ENCODE results near the gene DNAJC7. TPM values are rescaled to one million over a fixed set of nuclear protein-coding genes. Genes with fewer than 3 reads are reported as not detected.

DNAJC7 gene
- total and polyA plus RNA-seq, 2 experiments from 2014 or later = 66.6 to 83.8 TPM

DNA sequence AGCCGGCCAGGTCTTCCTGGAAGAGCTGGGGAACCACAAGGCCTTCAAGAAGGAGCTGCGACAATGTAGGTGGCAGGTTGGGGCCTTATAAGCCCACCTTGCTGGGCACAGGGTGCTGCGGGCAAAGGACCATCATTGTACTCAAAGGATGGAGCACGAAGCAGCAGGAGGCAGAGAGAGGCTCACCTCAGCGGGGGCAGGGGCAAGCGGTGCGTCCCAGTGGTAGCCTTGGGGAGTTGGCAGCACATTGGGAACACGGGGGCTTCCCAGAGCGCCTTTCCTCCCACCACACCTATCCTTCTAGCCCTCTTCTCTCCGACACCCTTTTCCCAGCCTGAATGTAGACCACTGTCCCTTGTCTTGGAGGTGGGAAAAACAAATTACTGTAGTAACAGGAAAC, 48.6 kb downstream of the DNAJC7 start:
- Histone ChIP-seq H3K4me1 (ENCODE audit: low read depth) (no peaks in the 10 kb centered on the region), H3K9me3 (ENCODE audit: low read depth) (no peaks in the 10 kb centered on the region), H3K4me3 (no peak overlapping the region), H3K36me3 (peaks cover 9% of the 10 kb centered on the region), H3K27ac (no peak overlapping the region), H3K27me3 (no peaks in the 10 kb centered on the region)
- TF ChIP-seq, protein P1, sequence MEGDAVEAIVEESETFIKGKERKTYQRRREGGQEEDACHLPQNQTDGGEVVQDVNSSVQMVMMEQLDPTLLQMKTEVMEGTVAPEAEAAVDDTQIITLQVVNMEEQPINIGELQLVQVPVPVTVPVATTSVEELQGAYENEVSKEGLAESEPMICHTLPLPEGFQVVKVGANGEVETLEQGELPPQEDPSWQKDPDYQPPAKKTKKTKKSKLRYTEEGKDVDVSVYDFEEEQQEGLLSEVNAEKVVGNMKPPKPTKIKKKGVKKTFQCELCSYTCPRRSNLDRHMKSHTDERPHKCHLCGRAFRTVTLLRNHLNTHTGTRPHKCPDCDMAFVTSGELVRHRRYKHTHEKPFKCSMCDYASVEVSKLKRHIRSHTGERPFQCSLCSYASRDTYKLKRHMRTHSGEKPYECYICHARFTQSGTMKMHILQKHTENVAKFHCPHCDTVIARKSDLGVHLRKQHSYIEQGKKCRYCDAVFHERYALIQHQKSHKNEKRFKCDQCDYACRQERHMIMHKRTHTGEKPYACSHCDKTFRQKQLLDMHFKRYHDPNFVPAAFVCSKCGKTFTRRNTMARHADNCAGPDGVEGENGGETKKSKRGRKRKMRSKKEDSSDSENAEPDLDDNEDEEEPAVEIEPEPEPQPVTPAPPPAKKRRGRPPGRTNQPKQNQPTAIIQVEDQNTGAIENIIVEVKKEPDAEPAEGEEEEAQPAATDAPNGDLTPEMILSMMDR (IDR thresholded peaks at IDR 0.05; ENCODE audit: low read depth, low read length) = no peak
- no peak for DNase-seq (ENCODE audit: low read depth in 1 of 2, low spot score in 1 of 2)

DNA sequence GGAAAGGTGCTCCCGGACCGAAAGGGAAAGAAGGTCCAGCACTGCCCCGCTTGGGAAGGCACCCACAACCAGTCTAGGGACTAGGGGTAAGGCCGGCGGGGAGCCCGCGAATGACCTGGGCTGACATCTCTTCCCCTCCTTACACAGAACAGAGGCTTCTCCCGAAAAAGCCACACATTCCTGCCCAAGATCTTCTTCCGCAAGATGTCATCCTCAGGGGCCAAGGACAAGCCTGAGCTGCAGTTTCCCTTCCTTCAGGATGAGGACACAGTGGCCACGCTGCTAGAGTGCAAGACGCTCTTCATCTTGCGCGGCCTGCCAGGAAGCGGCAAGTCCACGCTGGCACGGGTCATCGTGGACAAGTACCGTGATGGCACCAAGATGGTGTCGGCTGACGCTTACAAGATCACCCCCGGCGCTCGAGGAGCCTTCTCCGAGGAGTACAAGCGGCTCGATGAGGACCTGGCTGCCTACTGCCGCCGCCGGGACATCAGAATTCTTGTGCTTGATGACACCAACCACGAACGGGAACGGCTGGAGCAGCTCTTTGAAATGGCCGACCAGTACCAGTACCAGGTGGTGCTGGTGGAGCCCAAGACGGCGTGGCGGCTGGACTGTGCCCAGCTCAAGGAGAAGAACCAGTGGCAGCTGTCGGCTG, 49.2 kb downstream of the DNAJC7 start:
- TF ChIP-seq, protein P1 (IDR thresholded peaks at IDR 0.05; ENCODE audit: low read depth, low read length) = no peak
- Histone ChIP-seq H3K4me1 (ENCODE audit: low read depth) (no peaks in the 10 kb centered on the region), H3K4me3 (no peak overlapping the region), H3K27ac (peak overlapping the region; percentile 9), H3K36me3 (peaks cover 9% of the 10 kb centered on the region), H3K27me3 (no peaks in the 10 kb centered on the region), H3K9me3 (ENCODE audit: low read depth) (no peaks in the 10 kb centered on the region)
- DNase-seq (ENCODE audit: low read depth in 1 of 2, low spot score in 1 of 2) = no peak

DNA sequence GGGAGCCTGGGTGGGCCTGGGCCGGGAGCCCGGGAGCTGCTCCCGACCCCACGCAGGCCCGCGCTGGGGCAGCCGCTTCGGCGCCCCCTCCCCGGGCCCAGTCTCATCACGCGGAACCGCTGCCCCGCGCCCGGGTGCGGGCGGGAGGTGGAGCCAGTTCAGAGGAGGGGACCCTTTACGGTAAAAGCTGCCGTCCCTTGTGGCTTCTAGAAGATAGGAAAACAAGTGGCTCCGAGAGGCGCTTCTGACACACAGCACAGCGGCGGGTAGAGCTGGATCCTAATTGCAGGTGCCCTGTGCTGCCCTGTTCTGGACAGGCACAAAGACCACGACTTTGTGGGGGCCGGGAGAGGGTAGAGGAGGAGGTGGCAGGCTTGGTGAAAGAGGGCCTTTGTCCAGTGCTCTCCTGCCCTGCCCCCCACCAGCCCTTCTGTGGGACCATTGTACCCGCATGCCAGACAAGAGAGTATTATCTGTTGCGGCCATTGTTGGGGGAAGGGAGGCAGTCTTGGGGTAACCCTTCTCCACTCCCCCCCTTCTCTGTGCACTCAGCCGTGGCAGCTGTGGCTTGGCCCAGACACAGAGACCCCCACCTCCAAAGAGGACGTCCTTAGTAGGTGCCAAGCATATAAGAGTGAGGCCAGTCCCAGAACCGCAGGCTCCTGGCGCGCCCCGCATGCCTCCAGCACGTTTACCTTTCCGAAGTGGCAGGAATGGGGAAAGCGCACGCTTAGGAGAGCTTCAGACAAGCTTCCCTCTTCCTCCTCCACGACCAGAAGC, 49.9 kb downstream of the DNAJC7 start:
- Histone ChIP-seq H3K9me3 (ENCODE audit: low read depth) (no peaks in the 10 kb centered on the region), H3K27ac (peak overlapping the region; percentile 77), H3K4me3 (peak overlapping the region; percentile 58), H3K36me3 (peaks cover 4% of the 10 kb centered on the region), H3K4me1 (ENCODE audit: low read depth) (no peaks in the 10 kb centered on the region), H3K27me3 (no peaks in the 10 kb centered on the region)
- TF ChIP-seq, protein P1 (IDR thresholded peaks at IDR 0.05; ENCODE audit: low read depth, low read length) = no peak
- DNase-seq (ENCODE audit: low read depth in 1 of 2, low spot score in 1 of 2) = peak in 1 of 2 donors; percentile 28

DNA sequence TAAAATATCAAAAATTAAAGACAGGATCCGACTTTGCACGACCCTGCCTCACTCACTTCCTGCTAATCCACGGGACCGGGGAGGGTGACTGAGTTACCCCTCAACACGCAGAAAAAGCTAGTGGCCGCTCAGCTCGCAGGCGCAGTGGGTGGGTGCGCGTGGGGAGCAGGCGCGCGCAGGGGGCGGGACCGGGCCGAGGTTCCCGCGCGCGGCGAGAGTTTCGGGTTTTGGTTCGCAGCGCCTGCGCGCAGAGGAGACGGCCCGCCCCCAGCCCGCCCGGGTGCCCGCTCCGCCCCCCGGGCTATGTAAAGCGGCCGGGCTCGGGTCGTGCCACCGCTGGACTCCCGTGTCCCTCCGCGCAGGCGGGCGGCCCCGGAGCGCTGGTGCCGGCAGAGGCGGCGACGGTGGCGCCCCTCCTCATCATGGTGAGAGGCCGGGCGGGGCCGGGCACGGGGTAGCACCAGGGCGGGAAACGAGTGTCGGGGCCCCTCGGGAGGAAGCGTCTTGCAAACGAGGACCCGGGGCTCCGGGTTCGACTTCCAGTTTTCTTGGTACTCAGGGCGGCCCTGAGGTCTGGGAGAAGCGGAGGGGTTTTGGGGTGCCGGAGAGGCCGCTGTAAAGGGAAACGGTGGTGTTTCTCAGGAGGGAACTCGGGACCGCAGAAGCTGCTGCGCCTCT, 50.6 kb downstream of the DNAJC7 start, which contains the start of gene CNP:
CNP (plus strand) TSS at position 333 of the 678 bp plus-strand sequence; CDS start at position 423, 90 bp downstream.
- peak within 1 kb of the TSS; percentile 58 for H3K4me3 ChIP-seq
- no peaks in the 10 kb centered on the region for H3K36me3 ChIP-seq
- peak within 1 kb of the TSS; percentile 77 for H3K27ac ChIP-seq
- no peaks in the 10 kb centered on the region for H3K9me3 ChIP-seq (ENCODE audit: low read depth)
- peak; percentile 94 to 96 for DNase-seq (ENCODE audit: low read depth in 1 of 2, low spot score in 1 of 2)
- no peaks in the 10 kb centered on the region for H3K4me1 ChIP-seq (ENCODE audit: low read depth)
- TF ChIP-seq, protein P1 (IDR thresholded peaks at IDR 0.05; ENCODE audit: low read depth, low read length) = no peak
- no peaks in the 10 kb centered on the region for H3K27me3 ChIP-seq

DNA sequence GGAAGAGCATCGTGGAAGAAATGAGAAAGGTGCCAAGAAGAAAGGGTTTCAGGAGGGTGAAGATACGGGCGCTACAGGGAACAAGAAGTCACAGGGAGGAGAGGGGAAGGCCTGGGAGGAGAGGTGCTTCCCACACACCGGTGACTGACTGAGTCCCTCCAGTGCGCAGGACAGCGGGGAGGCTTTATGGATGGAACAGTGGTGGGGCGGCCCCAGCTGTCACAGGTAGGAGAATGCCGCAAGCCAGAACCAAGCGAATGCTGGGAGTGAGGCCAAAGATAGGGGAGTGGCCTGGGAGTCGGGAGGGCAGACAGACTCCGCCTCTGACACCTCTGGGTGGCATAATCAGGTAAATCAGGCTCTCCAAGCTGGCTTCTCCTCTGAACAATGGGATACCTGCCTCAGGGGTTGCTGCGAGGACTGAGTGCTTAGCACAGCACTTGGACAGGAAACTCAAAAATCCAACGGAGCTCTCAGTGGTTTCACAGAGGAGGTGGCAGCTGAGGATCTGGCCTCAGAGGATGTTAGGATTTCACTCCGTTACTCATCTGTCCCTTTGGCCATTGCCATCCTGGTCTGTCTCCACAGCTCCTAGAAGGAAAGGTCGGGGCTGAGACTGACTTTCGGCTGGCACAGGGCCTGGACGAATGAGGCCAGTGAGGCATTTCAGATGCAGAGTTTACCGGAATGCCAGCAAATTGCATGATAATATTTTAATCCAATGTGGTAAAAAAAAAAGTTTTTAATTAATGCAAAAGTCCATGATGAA, 51.4 kb downstream of the DNAJC7 start:
- H3K4me1 ChIP-seq (ENCODE audit: low read depth) = no peaks in the 10 kb centered on the region
- no peaks in the 10 kb centered on the region for H3K27me3 ChIP-seq
- no peaks in the 10 kb centered on the region for H3K36me3 ChIP-seq
- H3K9me3 ChIP-seq (ENCODE audit: low read depth) = no peaks in the 10 kb centered on the region
- H3K4me3 ChIP-seq = peak overlapping the region; percentile 58
- peak; percentile 43 to 74 for DNase-seq (ENCODE audit: low read depth in 1 of 2, low spot score in 1 of 2)
- H3K27ac ChIP-seq = peak overlapping the region; percentile 62
- TF ChIP-seq, protein P1 (IDR thresholded peaks at IDR 0.05; ENCODE audit: low read depth, low read length) = no peak
